ENCODE measurements around the gene NACA2. TPM values are rescaled to one million over a fixed set of nuclear protein-coding genes. Genes with fewer than 3 reads are reported as not detected.
"Not testable (repeated sequence)": the region's sequence is repeated elsewhere in the genome, so short reads cannot be mapped to it uniquely, and the experiment has no call there.

The NACA2 gene
- total RNA-seq, 1 experiment from 2014 or later: not detected

- H2BK12ac ChIP-seq (ENCODE audit: insufficient read length, low read depth, low read length): no peak overlapping the region
- no peak overlapping the region for H2BK15ac ChIP-seq (ENCODE audit: low read depth, low read length)
- H2BK5ac ChIP-seq (ENCODE audit: insufficient read length, low read length): no peak overlapping the region
- no peak overlapping the region for H2AFZ ChIP-seq (ENCODE audit: low read length)
- H3K23me2 ChIP-seq (ENCODE audit: insufficient read length, low read depth, low read length, poor library complexity, severe bottlenecking): peaks cover 2% of the 10 kb centered on the region
- no peak overlapping the region for H2BK20ac ChIP-seq (ENCODE audit: low read depth, low read length, poor library complexity, severe bottlenecking)
- no peak overlapping the region for H3T11ph ChIP-seq (ENCODE audit: low read length)
- H2AK5ac ChIP-seq (ENCODE audit: insufficient read length, low read length): no peak overlapping the region
- no peak overlapping the region for H3K18ac ChIP-seq (ENCODE audit: insufficient read length, low read depth, low read length)
- no peak overlapping the region for H3K4me2 ChIP-seq (ENCODE audit: insufficient read depth, insufficient read length, low read length)
- peaks cover 13% of the 10 kb centered on the region for H3K9me3 ChIP-seq (ENCODE audit: control insufficient read depth, low read depth, low read length)
- H3K27ac ChIP-seq (ENCODE audit: insufficient read length, low read depth, low read length): no peak overlapping the region
- Mint-ChIP-seq H3K4me1 (peaks cover 2 to 3% of the 10 kb centered on the region in 2 experiments; a peak in 1 of 4 replicates), H3K27me3 (ENCODE audit: low read depth) (peaks cover 1% of the 10 kb centered on the region), H3K4me3 (no peak overlapping the region), H3K9me3 (peaks cover 14 to 16% of the 10 kb centered on the region in 2 experiments; a peak in 4 of 5 replicates), H3K36me3 (ENCODE audit: insufficient read depth in 1 of 3, low read depth in 3 of 3) (peaks cover 0 to 13% (median 5%) of the 10 kb centered on the region in 3 experiments; a peak in 3 of 7 replicates), H3K27ac (no peak overlapping the region)
- H3K79me1 ChIP-seq (ENCODE audit: insufficient read depth, low read depth, low read length, poor library complexity, severe bottlenecking): no peaks in the 10 kb centered on the region
- no peak overlapping the region for H3K9ac ChIP-seq (ENCODE audit: extremely low read depth, insufficient read length, low read length)
- H4K8ac ChIP-seq (replicated peaks; ENCODE audit: insufficient read length, low read depth, low read length): no peak overlapping the region
- H3K56ac ChIP-seq (ENCODE audit: insufficient read length, low read depth, low read length): no peak overlapping the region
- no peak for DNase-seq
- no peaks in the 10 kb centered on the region for H4K20me1 ChIP-seq (ENCODE audit: control insufficient read depth, insufficient read depth, insufficient read length)
- H3K14ac ChIP-seq (ENCODE audit: insufficient read depth, low read length): no peak overlapping the region
- no CpG with 5 or more reads among the region's 1 CpG for WGBS (ENCODE audit: extremely low coverage, insufficient read length, low lambda C conversion rate)
- no peak overlapping the region for H4K91ac ChIP-seq (ENCODE audit: insufficient read length, low read depth, low read length)
- H3K4ac ChIP-seq (ENCODE audit: low read depth, low read length): no peak overlapping the region
- no peak overlapping the region for H2BK120ac ChIP-seq (ENCODE audit: low read depth, low read length, poor library complexity, severe bottlenecking)
- H3K23ac ChIP-seq (ENCODE audit: insufficient read length, low read depth, low read length): no peak overlapping the region
- H3K27me3 ChIP-seq (ENCODE audit: insufficient read depth, low read length): no peaks in the 10 kb centered on the region
- TF ChIP-seq CTCF (conservative IDR thresholded peaks at IDR 0.05): no peak
- H3K4me1 ChIP-seq (ENCODE audit: insufficient read depth, low read length): no peaks in the 10 kb centered on the region
- no peaks in the 10 kb centered on the region for H3K79me2 ChIP-seq (ENCODE audit: insufficient read depth, low read length)
- no peak overlapping the region for H4K5ac ChIP-seq (ENCODE audit: insufficient read length, low read depth, low read length)
These were observed 20.9 kb downstream of the NACA2 start for GRCh38 chr17:61570118-61570517.

GRCh38 chr17:61569525-61569924, 21.5 kb downstream of the NACA2 start:
- not testable (repeated sequence) for H3K27ac ChIP-seq (ENCODE audit: insufficient read length, low read depth, low read length); H3K27me3 Mint-ChIP-seq (ENCODE audit: low read depth); H2AK5ac ChIP-seq (ENCODE audit: insufficient read length, low read length); H3T11ph ChIP-seq (ENCODE audit: low read length); H2BK15ac ChIP-seq (ENCODE audit: low read depth, low read length); H2BK120ac ChIP-seq (ENCODE audit: low read depth, low read length, poor library complexity, severe bottlenecking); H3K4me3 Mint-ChIP-seq; H3K9ac ChIP-seq (ENCODE audit: extremely low read depth, insufficient read length, low read length); H3K4me1 Mint-ChIP-seq; H2BK5ac ChIP-seq (ENCODE audit: insufficient read length, low read length); H4K5ac ChIP-seq (ENCODE audit: insufficient read length, low read depth, low read length); H3K4me2 ChIP-seq (ENCODE audit: insufficient read depth, insufficient read length, low read length); H3K56ac ChIP-seq (ENCODE audit: insufficient read length, low read depth, low read length); H3K14ac ChIP-seq (ENCODE audit: insufficient read depth, low read length); H3K79me1 ChIP-seq (ENCODE audit: insufficient read depth, low read depth, low read length, poor library complexity, severe bottlenecking); H2BK20ac ChIP-seq (ENCODE audit: low read depth, low read length, poor library complexity, severe bottlenecking); H3K4me1 ChIP-seq (ENCODE audit: insufficient read depth, low read length); H4K20me1 ChIP-seq (ENCODE audit: control insufficient read depth, insufficient read depth, insufficient read length); H4K91ac ChIP-seq (ENCODE audit: insufficient read length, low read depth, low read length); H3K27ac Mint-ChIP-seq; H3K23ac ChIP-seq (ENCODE audit: insufficient read length, low read depth, low read length); H2BK12ac ChIP-seq (ENCODE audit: insufficient read length, low read depth, low read length); H3K23me2 ChIP-seq (ENCODE audit: insufficient read length, low read depth, low read length, poor library complexity, severe bottlenecking); H3K79me2 ChIP-seq (ENCODE audit: insufficient read depth, low read length); DNase-seq; H3K4ac ChIP-seq (ENCODE audit: low read depth, low read length); H3K18ac ChIP-seq (ENCODE audit: insufficient read length, low read depth, low read length); H2AFZ ChIP-seq (ENCODE audit: low read length); H3K27me3 ChIP-seq (ENCODE audit: insufficient read depth, low read length); H4K8ac ChIP-seq (replicated peaks; ENCODE audit: insufficient read length, low read depth, low read length)
- no CpG with 5 or more reads among the region's 5 CpGs for WGBS (ENCODE audit: extremely low coverage, insufficient read length, low lambda C conversion rate)
- peaks cover 14 to 16% of the 10 kb centered on the region in 2 experiments; a peak in 4 of 5 replicates for H3K9me3 Mint-ChIP-seq
- peaks cover 13% of the 10 kb centered on the region for H3K9me3 ChIP-seq (ENCODE audit: control insufficient read depth, low read depth, low read length)
- peaks cover 0 to 13% (median 5%) of the 10 kb centered on the region in 3 experiments; a peak in 3 of 7 replicates for H3K36me3 Mint-ChIP-seq (ENCODE audit: insufficient read depth in 1 of 3, low read depth in 3 of 3)
